ENCODE data around the gene XXYLT1. TPM values are rescaled to one million over a fixed set of nuclear protein-coding genes. Genes with fewer than 3 reads are reported as not detected.

XXYLT1 gene
- total and polyA plus RNA-seq, 8 donors, result 1.8 to 5.0 (median 2.6) TPM

DNA sequence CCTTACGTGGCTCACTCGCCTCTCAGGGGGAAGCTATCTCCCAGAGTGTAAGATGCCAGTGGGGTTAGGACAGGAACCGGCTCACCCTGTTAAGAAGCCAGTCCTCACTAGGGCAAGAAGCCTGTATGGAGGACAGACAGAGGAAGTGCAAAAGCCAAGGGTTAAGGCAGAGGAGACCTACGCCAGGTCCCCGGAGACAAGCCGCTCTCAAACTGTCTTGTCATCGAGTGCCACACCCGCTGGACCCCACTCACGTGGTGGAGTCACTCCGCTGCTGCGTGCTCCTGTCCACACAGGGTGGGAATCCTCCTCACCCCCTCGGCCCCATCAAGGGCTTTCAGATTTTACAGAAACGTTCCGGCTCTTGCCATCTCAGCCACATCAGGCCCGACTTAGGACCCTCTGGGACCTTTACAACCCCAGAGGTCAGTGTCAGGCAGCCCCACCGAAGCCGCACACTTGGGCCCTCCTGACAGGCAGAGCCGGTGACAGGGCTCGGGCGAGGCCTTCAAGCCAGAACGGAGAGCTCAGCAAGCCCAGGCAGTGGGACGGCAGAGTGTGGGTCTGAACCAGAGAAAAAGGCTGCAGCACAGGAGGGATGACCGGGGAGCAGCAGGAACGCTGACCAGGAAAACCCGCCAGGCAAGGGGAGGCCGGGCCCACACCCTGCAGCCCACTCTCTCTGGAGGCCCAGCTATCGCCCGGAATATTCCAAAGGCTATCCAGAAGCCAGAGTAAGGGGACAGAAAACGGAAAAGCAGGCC is 61.7 kb downstream of the XXYLT1 start:
- no peak overlapping the region for H3K4me3 ChIP-seq
- intact Hi-C loops (cut with DNase I), result no loop called here
- TF ChIP-seq, protein P1, sequence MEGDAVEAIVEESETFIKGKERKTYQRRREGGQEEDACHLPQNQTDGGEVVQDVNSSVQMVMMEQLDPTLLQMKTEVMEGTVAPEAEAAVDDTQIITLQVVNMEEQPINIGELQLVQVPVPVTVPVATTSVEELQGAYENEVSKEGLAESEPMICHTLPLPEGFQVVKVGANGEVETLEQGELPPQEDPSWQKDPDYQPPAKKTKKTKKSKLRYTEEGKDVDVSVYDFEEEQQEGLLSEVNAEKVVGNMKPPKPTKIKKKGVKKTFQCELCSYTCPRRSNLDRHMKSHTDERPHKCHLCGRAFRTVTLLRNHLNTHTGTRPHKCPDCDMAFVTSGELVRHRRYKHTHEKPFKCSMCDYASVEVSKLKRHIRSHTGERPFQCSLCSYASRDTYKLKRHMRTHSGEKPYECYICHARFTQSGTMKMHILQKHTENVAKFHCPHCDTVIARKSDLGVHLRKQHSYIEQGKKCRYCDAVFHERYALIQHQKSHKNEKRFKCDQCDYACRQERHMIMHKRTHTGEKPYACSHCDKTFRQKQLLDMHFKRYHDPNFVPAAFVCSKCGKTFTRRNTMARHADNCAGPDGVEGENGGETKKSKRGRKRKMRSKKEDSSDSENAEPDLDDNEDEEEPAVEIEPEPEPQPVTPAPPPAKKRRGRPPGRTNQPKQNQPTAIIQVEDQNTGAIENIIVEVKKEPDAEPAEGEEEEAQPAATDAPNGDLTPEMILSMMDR (IDR thresholded peaks at IDR 0.05), result no peak
- no peaks in the 10 kb centered on the region for H3K27me3 ChIP-seq
- ATAC-seq (peak in 3 of 4 donors; percentile 9 to 25 (median 11)), DNase-seq (peak in 1 of 6 donors; percentile 13), FAIRE-seq (no peak)
- H3K4me1 ChIP-seq, result peaks cover 0 to 5% (median 0%) of the 10 kb centered on the region in 3 donors
- 89 to 90% methylated on average over 29 of the region's 29 CpGs for WGBS, 2 donors
- H3K9me3 ChIP-seq, result no peaks in the 10 kb centered on the region
- peak overlapping the region in 2 of 4 donors; percentile 2 to 44 for H3K27ac ChIP-seq
- H3K36me3 ChIP-seq, result no peaks in the 10 kb centered on the region

DNA sequence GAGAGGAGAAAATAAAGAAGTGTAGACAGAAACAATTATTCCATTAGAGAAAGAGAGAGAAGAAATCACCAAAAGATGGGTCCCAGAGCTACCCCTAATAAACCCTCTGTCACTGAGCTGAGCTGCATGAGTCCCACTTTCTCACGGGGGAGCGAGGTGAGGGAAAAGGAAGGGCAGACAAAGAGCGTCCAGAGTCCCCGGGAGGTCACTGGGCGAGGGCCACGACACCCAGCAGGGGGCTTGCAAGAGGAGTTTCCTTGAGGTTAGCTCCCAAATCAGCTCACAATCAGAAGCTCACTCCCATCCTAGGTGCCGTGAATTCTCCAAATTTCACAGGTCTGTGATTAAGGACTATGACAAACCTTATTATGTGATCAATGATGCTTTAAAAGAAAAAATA is 62.3 kb downstream of the XXYLT1 start:
- ATAC-seq, result no peak
- peaks cover 0 to 5% (median 0%) of the 10 kb centered on the region in 3 donors for H3K4me1 ChIP-seq
- peak overlapping the region in 1 of 4 donors; percentile 5 for H3K27ac ChIP-seq
- no peak for FAIRE-seq
- DNase-seq, result peak in 1 of 6 donors; percentile 8
- WGBS, 2 donors, result 87 to 91% methylated on average over 7 of the region's 7 CpGs
- no peaks in the 10 kb centered on the region for H3K27me3 ChIP-seq
- intact Hi-C loops (cut with DNase I), result no loop called here
- TF ChIP-seq, protein P1 (IDR thresholded peaks at IDR 0.05), result no peak
- H3K4me3 ChIP-seq, result no peak overlapping the region
- no peaks in the 10 kb centered on the region for H3K36me3 ChIP-seq
- H3K9me3 ChIP-seq, result no peaks in the 10 kb centered on the region

DNA sequence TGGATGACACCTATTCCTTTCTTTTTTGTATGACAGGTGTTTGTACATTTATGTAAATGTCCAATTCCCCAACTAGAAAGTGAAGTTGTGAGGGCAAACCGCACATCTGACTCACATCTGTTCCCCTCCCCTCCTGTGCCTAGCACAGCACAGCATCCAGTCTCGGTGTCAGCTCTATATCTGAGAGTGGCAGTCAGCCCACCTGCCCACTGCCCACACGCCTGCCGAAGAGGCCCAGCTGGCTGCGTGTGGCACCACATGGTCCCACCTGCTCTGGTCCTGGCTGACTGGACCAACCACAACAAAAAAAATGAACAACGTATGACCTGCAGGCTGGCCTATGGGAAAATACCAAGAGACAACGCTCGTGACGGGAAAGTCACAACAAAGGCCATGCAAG is 62.8 kb downstream of the XXYLT1 start:
- no peaks in the 10 kb centered on the region for H3K27me3 ChIP-seq
- TF ChIP-seq, protein P1 (IDR thresholded peaks at IDR 0.05), result no peak
- H3K4me3 ChIP-seq, result no peak overlapping the region
- H3K36me3 ChIP-seq, result no peaks in the 10 kb centered on the region
- WGBS, 2 donors, result 87 to 94% methylated on average over 9 of the region's 9 CpGs
- DNase-seq (peak in 1 of 6 donors; percentile 7), ATAC-seq (no peak), FAIRE-seq (no peak)
- H3K9me3 ChIP-seq, result no peaks in the 10 kb centered on the region
- intact Hi-C loops (cut with DNase I), result no loop called here
- H3K27ac ChIP-seq, result no peak overlapping the region
- peaks cover 0 to 5% (median 0%) of the 10 kb centered on the region in 3 donors for H3K4me1 ChIP-seq

DNA sequence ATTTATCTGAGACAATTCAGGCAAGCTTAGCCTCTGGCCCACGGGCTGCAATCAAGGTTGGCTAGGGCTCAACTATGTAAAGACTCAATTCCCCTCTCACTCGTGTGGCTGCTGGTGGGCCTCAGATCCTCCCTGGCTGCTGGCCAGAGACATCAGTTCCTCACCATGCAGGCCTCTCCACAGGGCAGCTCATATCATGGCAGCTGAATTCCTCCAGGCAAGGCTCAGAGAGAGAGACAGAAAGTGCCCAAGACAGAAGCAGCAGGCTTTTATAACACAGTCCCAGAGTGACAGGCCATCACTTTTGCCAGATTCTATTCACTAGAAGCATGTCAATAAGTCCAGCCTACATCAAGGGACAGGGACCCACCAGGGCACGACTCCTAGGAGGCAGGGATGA is 63.2 kb downstream of the XXYLT1 start:
- Histone ChIP-seq H3K4me1 (peaks cover 0 to 5% (median 0%) of the 10 kb centered on the region in 3 donors), H3K27ac (no peak overlapping the region), H3K9me3 (no peaks in the 10 kb centered on the region), H3K27me3 (no peaks in the 10 kb centered on the region), H3K36me3 (no peaks in the 10 kb centered on the region), H3K4me3 (no peak overlapping the region)
- ATAC-seq (no peak), FAIRE-seq (no peak), DNase-seq (peak in 1 of 6 donors; percentile 3)
- TF ChIP-seq, protein P1 (IDR thresholded peaks at IDR 0.05), result no peak
- intact Hi-C loops (cut with DNase I), result no loop called here
- WGBS, 2 donors, result 78 to 82% methylated on average over 3 of the region's 3 CpGs

DNA sequence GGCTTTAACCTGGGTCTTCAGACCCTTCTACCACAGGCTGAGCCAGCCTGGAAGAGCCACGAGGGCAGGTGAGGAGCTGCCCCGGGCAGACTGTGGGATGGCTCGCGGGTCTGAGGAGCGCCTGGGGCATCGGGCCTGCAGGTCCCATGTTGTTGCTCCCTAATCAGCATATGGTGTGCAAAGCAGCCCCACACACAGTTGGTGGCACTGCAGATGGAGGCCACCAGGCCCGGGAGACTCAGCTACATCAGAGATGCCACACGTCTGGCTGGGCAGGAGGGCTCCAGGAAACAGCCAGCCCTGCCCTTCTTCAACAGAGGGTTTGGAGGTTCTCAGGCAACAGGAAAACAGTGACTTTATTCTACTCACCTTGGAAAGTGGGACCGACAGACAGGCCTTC is 63.9 kb downstream of the XXYLT1 start:
- H3K4me3 ChIP-seq, result no peak overlapping the region
- ATAC-seq (no peak), FAIRE-seq (no peak), DNase-seq (no peak)
- peaks cover 0 to 5% (median 0%) of the 10 kb centered on the region in 3 donors for H3K4me1 ChIP-seq
- H3K27me3 ChIP-seq, result no peaks in the 10 kb centered on the region
- TF ChIP-seq, protein P1 (IDR thresholded peaks at IDR 0.05), result no peak
- intact Hi-C loops (cut with DNase I), result no loop called here
- no peaks in the 10 kb centered on the region for H3K36me3 ChIP-seq
- no peak overlapping the region for H3K27ac ChIP-seq
- 96% methylated on average over 9 of the region's 9 CpGs for WGBS, 2 donors
- no peaks in the 10 kb centered on the region for H3K9me3 ChIP-seq

Measured in pancreas (tissue), 10 donors.